LNCaP clone FGC (cell line): ENCODE data around the gene PHLDA1.
"Not testable (repeated sequence)": the region's sequence is repeated elsewhere in the genome, so short reads cannot be mapped to it uniquely, and the experiment has no call there.

Experiments
- DNase-seq: peaks from one replicate; pipeline ENCODE4 v3.0.0-alpha.2; 2011; ENCODE audit warnings: low read depth
- H3K4me3 ChIP-seq: 2 replicates; pipeline ENCODE4 v1.5.1; 2011; ENCODE audit warnings: mild to moderate bottlenecking, low read depth, low read length, control low read depth
- CTCF ChIP-seq: IDR thresholded peaks from 2 replicates; pipeline ENCODE4 v1.5.1; 2012; ENCODE audit warnings: mild to moderate bottlenecking; ENCODE audit not compliant: control insufficient read depth, insufficient read depth; ENCODE audit errors: extremely low read depth

Gene PHLDA1

GRCh38 chr12:75996861-75997447 lies 34.6 kb downstream of the PHLDA1 start:
- TF ChIP-seq CTCF, result no peak
- no peak for DNase-seq
- no peak overlapping the region for H3K4me3 ChIP-seq

- H3K4me3 ChIP-seq, result no peak overlapping the region
- DNase-seq, result no peak
- no peak for TF ChIP-seq CTCF
Measured at GRCh38 chr12:75995691-75996090, 35.9 kb downstream of the PHLDA1 start.

GRCh38 chr12:75994069-75994740 lies 37.4 kb downstream of the PHLDA1 start:
- TF ChIP-seq CTCF, result no peak
- no peak for DNase-seq
- no peak overlapping the region for H3K4me3 ChIP-seq

- DNase-seq, result no peak
- TF ChIP-seq CTCF, result no peak
- no peak overlapping the region for H3K4me3 ChIP-seq
Measured at GRCh38 chr12:75991753-75992152, 39.8 kb downstream of the PHLDA1 start.

GRCh38 chr12:75990189-75990912 lies 41.2 kb downstream of the PHLDA1 start:
- H3K4me3 ChIP-seq, result no peak overlapping the region
- no peak for TF ChIP-seq CTCF
- peak; percentile 11 for DNase-seq

GRCh38 chr12:75987709-75988108 lies 43.9 kb downstream of the PHLDA1 start:
- DNase-seq, H3K4me3 ChIP-seq: not testable (repeated sequence)

GRCh38 chr12:75986001-75986746 lies 45.4 kb downstream of the PHLDA1 start:
- DNase-seq, result no peak
- TF ChIP-seq CTCF, result no peak
- H3K4me3 ChIP-seq, result no peak overlapping the region
